HepG2 (cell line): Measurements from ENCODE around the gene TMEM154. TPM values are rescaled to one million over a fixed set of nuclear protein-coding genes. Genes with fewer than 3 reads are reported as not detected.

Source experiments
- ATAC-seq: fragments of 200-7000 bp; cut with Tn5 transposase; 3 replicates; pipeline ENCODE4 v1.9.1; 2020; ENCODE audit warnings: mild to moderate bottlenecking, moderate library complexity
- BruUV-seq: library from RNA; stranded (reverse); fragments of 400-500 nt; replicated peaks from 2 replicates; lab custom pipeline; 2021; lab: Mats Ljungman, UMichigan
- CTCF ChIA-PET: fragments of 300-600 bp; formaldehyde crosslinking; extraction: SDS; loops from one replicate; lab custom pipeline; 2021; ENCODE audit warnings: low total read pairs, inconsistent platforms, low intra/inter-chr PET ratio; lab: Yijun Ruan, JAX
- POLR2A ChIA-PET: fragments of 350-600 bp; sonication (Branson Sonifier 250); formaldehyde crosslinking; loops from one replicate; lab custom pipeline; 2020; ENCODE audit warnings: antibody characterized with exemption, inconsistent platforms; lab: Yijun Ruan, JAX
- DNase-seq: peaks from one replicate; pipeline ENCODE4 v3.0.0-alpha.2; 2015; ENCODE audit warnings: low spot score
- FAIRE-seq: peaks from 3 replicates; lab custom pipeline; 2011; peaks lifted over from hg19 to GRCh38; lab: Jason Lieb, UNC
- H2AFZ ChIP-seq: one replicate; pipeline ENCODE4 v1.6.1; 2011; ENCODE audit warnings: low read length, inconsistent platforms
- H3K27ac ChIP-seq: fragments of 300-600 bp; 3 replicates; pipeline ENCODE4 v1.8.0; 2011; ENCODE audit warnings: mixed run types, mild to moderate bottlenecking, mixed read lengths, low read length, inconsistent platforms; ENCODE audit not compliant: insufficient read depth; ENCODE audit errors: extremely low read length
- H3K27me3 ChIP-seq, 2 experiments: fragments of 200-600 bp in 1 of 2; 2 replicates in 1 of 2; 3 replicates in 1 of 2; pipeline versions ENCODE4 v1.6.0 to v1.8.0; 2011; ENCODE audit warnings: low read length in 2 of 2, mild to moderate bottlenecking in 2 of 2, moderate library complexity in 2 of 2, inconsistent platforms in 1 of 2; ENCODE audit not compliant: insufficient read depth in 2 of 2, control insufficient read depth in 1 of 2
- H3K36me3 ChIP-seq, 2 experiments: fragments of 200-600 bp in 1 of 2; replicated peaks in 1 of 2; 2 replicates in 1 of 2; 3 replicates in 1 of 2; pipeline versions ENCODE4 v1.5.1 to v1.8.0; 2011; ENCODE audit warnings: low read length in 2 of 2, inconsistent platforms in 1 of 2; ENCODE audit not compliant: insufficient read depth in 2 of 2, control insufficient read depth in 1 of 2
- H3K4me1 ChIP-seq: 2 replicates; pipeline ENCODE4 v1.5.1; 2012; ENCODE audit warnings: low read length, inconsistent platforms; ENCODE audit not compliant: insufficient read depth
- H3K4me2 ChIP-seq: 2 replicates; pipeline ENCODE4 v1.6.0; 2011; ENCODE audit warnings: low read depth, low read length, inconsistent platforms
- H3K4me3 ChIP-seq, 3 experiments: fragments of 200-600 bp in 1 of 3; sonication (generic), shearing (Covaris generic) in 1 of 3; replicated peaks in 1 of 3; 2 replicates each; pipeline ENCODE4 v1.5.1; 2011 to 2016; ENCODE audit warnings: low read length in 3 of 3, inconsistent platforms in 2 of 3, low read depth in 2 of 3, mild to moderate bottlenecking in 2 of 3, control low read depth in 1 of 3, mixed read lengths in 1 of 3; ENCODE audit not compliant: insufficient read depth in 1 of 3
- H3K79me2 ChIP-seq: one replicate; pipeline ENCODE4 v1.6.1; 2011; ENCODE audit warnings: low read length, inconsistent platforms; ENCODE audit not compliant: insufficient read depth
- H3K9ac ChIP-seq: 2 replicates; pipeline ENCODE4 v1.6.0; 2011; ENCODE audit warnings: mild to moderate bottlenecking, low read depth, low read length, inconsistent platforms; ENCODE audit not compliant: insufficient read depth
- H3K9me3 ChIP-seq: 2 replicates; pipeline ENCODE4 v1.5.1; 2012; ENCODE audit warnings: mild to moderate bottlenecking, low read length
- H4K20me1 ChIP-seq: 2 replicates; pipeline ENCODE4 v1.6.0; 2011; ENCODE audit warnings: inconsistent platforms, mild to moderate bottlenecking, low read length, moderate library complexity; ENCODE audit not compliant: insufficient read depth
- GMEB1 ChIP-seq: sonication (generic); formaldehyde crosslinking; IDR thresholded peaks from 2 replicates; pipeline ENCODE4 v1.5.1; 2020; ENCODE audit warnings: missing genetic modification reagents, mild to moderate bottlenecking, borderline replicate concordance
- MAFF ChIP-seq: IDR thresholded peaks from 2 replicates; pipeline ENCODE4 v1.6.1; 2011; ENCODE audit warnings: low read depth, low read length, improper control_type of control experiment
- MAFK ChIP-seq, 2 experiments: IDR thresholded peaks in 1 of 2; conservative IDR thresholded peaks in 1 of 2; 2 replicates each; pipeline ENCODE4 v1.6.1; 2011; ENCODE audit warnings: improper control_type of control experiment in 2 of 2, low read length in 2 of 2
- RBAK ChIP-seq: sonication (generic); formaldehyde crosslinking; IDR thresholded peaks from 2 replicates; pipeline ENCODE4 v1.5.1; 2020; ENCODE audit warnings: mild to moderate bottlenecking, missing genetic modification reagents
- TEAD3 ChIP-seq: optimal IDR thresholded peaks from 2 replicates; pipeline ENCODE3; 2016; ENCODE audit warnings: borderline replicate concordance
- ZHX1 ChIP-seq: sonication (generic); formaldehyde crosslinking; IDR thresholded peaks from 2 replicates; pipeline ENCODE4 v1.8.1; 2022; ENCODE audit warnings: low read depth, mild to moderate bottlenecking, missing genetic modification reagents
- ZNF512 ChIP-seq: sonication (generic); formaldehyde crosslinking; IDR thresholded peaks from 2 replicates; pipeline ENCODE4 v1.4.0; 2020; ENCODE audit warnings: mild to moderate bottlenecking, missing genetic modification reagents
- ZNF556 ChIP-seq: sonication (generic); formaldehyde crosslinking; IDR thresholded peaks from 2 replicates; pipeline ENCODE4 v1.4.0; 2020; ENCODE audit warnings: mild to moderate bottlenecking, missing genetic modification reagents, borderline replicate concordance
- ZNF564 ChIP-seq: sonication (generic); formaldehyde crosslinking; IDR thresholded peaks from 2 replicates; pipeline ENCODE4 v1.8.1; 2023; ENCODE audit warnings: mild to moderate bottlenecking, missing genetic modification reagents
- ZNF766 ChIP-seq: sonication (generic); formaldehyde crosslinking; IDR thresholded peaks from 2 replicates; pipeline ENCODE4 v1.5.0; 2020; ENCODE audit warnings: missing genetic modification reagents, borderline replicate concordance
- WGBS: methylation state at CpG from one replicate; pipeline ENCODE4 v1.1.6; 2017; ENCODE audit warnings: low lambda C conversion rate; 5-methylcytosine and 5-hydroxymethylcytosine counted together
- in situ Hi-C: cut with HindIII; loops from 2 replicates; pipeline ENCODE4 v1.10.0; 2017; ENCODE audit warnings: low pct_unique_long_range_greater_than_20kb; ENCODE audit not compliant: extremely low pct_ligation_motif_present
- intact Hi-C: fragments of 100-400 bp; cut with micrococcal nuclease; formaldehyde crosslinking; loops from one replicate; pipeline ENCODE4 v1.10.0; 2022; ENCODE audit not compliant: unreplicated experiment
- polyA plus RNA-seq, 8 experiments: library from polyadenylated mRNA; depleted of rRNA in 3 of 8; stranded (reverse) in 7 of 8; unstranded in 1 of 8; fragments of >200 nt; fragmentation: Illumina TruSeq in 4 of 8; extraction: Trizol in 4 of 8; gene quantifications; 2 replicates each; pipeline versions ENCODE4 v1.2.1 to v1.2.3, GENCODE V29; 2011 to 2016; ENCODE audit warnings: low read depth in 4 of 8, missing spikeins in 1 of 8, mixed read lengths in 1 of 8; ENCODE audit not compliant: insufficient read depth in 1 of 8
- total RNA-seq, 5 experiments: library from RNA; depleted of rRNA; stranded (reverse); fragments of >200 nt; fragmentation: Illumina TruSeq; extraction: Trizol; gene quantifications; 2 replicates each; pipeline ENCODE4 v1.2.3, GENCODE V29; 2016; ENCODE audit warnings: low read depth in 1 of 5

TMEM154 gene
- total and polyA plus RNA-seq, 2 of the 13 experiments (the other 11 are each of a cell fraction or from before 2014, with no cell fraction given): 0.03 TPM; not detected in 1

- no peaks in the 10 kb centered on the region for H4K20me1 ChIP-seq
- ChIA-PET CTCF (no interaction called here), POLR2A (no interaction called here)
- H3K9ac ChIP-seq: no peak overlapping the region
- intact Hi-C loops: no loop called here
- H3K4me3 ChIP-seq: no peak overlapping the region
- no peak for ATAC-seq
- no peak overlapping the region for H3K4me2 ChIP-seq
- BruUV-seq: no TSS peak
- no peaks in the 10 kb centered on the region for H3K9me3 ChIP-seq
- no peak for FAIRE-seq
- no peak for TF ChIP-seq ZNF512
- TF ChIP-seq RBAK (CRISPR knock-in tag): no peak
- no peak for TF ChIP-seq ZHX1 (CRISPR knock-in tag)
- TF ChIP-seq ZNF766 (CRISPR knock-in tag): no peak
- TF ChIP-seq ZNF564 (CRISPR knock-in tag): no peak
- TF ChIP-seq MAFF: 0 out of 2 replicates have a peak, but pooled peaks have one; percentile 23
- TF ChIP-seq ZNF556 (CRISPR knock-in tag): no peak
- TF ChIP-seq MAFK (conservative IDR thresholded peaks at IDR 0.05 in 1 of 2, IDR thresholded peaks at IDR 0.05 in 1 of 2; ENCODE audit: low read length in 2 of 2): peak in 1 of 2 experiments; percentile 38; a peak in 2 of 4 replicates
- TF ChIP-seq GMEB1 (CRISPR knock-in tag): no peak
- TF ChIP-seq TEAD3: no peak
- DNase-seq: no peak
- H2AFZ ChIP-seq: no peak overlapping the region
- no peaks in the 10 kb centered on the region for H3K4me1 ChIP-seq
- in situ Hi-C loops: no loop called here
- peaks cover 0 to 5% of the 10 kb centered on the region in 2 experiments; a peak in 2 of 5 replicates for H3K27me3 ChIP-seq
- WGBS: 27% methylated on average over 4 of the region's 4 CpGs
- no peaks in the 10 kb centered on the region for H3K79me2 ChIP-seq
- H3K36me3 ChIP-seq: no peaks in the 10 kb centered on the region
- no peak overlapping the region for H3K27ac ChIP-seq
Observed at GRCh38 chr4:152672206-152673092, 7.3 kb downstream of the TMEM154 start.
